B cell (primary cell): ENCODE results near the gene EPRS1. TPM values are rescaled to one million over a fixed set of nuclear protein-coding genes. Genes with fewer than 3 reads are reported as not detected.
A peak's percentile ranks its signal among the peaks of the same experiment; 100 is the strongest.

Source experiments
- ATAC-seq: fragments of 200-7000 bp; cut with Tn5 transposase; one replicate; pipeline ENCODE4 v1.10.0; 2021; ENCODE audit warnings: low read depth, mild to moderate bottlenecking, moderate number of reproducible peaks, moderate library complexity
- CTCF ChIA-PET: fragments of 350-600 bp; sonication (Branson Sonifier 250); formaldehyde crosslinking; loops from one replicate; lab custom pipeline; 2021; ENCODE audit warnings: antibody characterized with exemption, inconsistent platforms; lab: Charles Lee
- POLR2A ChIA-PET: fragments of 350-600 bp; sonication (Branson Sonifier 250); formaldehyde crosslinking; loops from one replicate; lab custom pipeline; 2021; ENCODE audit warnings: antibody characterized with exemption; lab: Charles Lee
- DNase-seq: peaks from one replicate; pipeline ENCODE4 v3.0.0; 2013
- H2AFZ ChIP-seq: 2 replicates; pipeline ENCODE4 v1.6.1; 2012; ENCODE audit warnings: mild to moderate bottlenecking, low read depth, low read length; ENCODE audit not compliant: insufficient read depth, poor library complexity, severe bottlenecking
- H3K27ac ChIP-seq, 2 donors: 1 replicate in 1 of 2; 2 replicates in 1 of 2; pipeline ENCODE4 v1.5.1; 2012 to 2013; ENCODE audit warnings: low read length in 2 of 2, mild to moderate bottlenecking in 2 of 2, moderate library complexity in 1 of 2
- H3K27me3 ChIP-seq, 4 experiments: fragments of 200-600 bp in 1 of 4; sonication (generic) in 1 of 4; replicated peaks in 1 of 4; 1 replicate in 2 of 4; 2 replicates in 2 of 4; pipeline versions ENCODE4 v1.6.1 to v1.7.0; 2013 to 2016; ENCODE audit warnings: low read length in 3 of 4, mild to moderate bottlenecking in 2 of 4, mixed read lengths in 1 of 4, moderate library complexity in 1 of 4; ENCODE audit not compliant: insufficient read depth in 4 of 4, control insufficient read depth in 3 of 4; ENCODE audit errors: control extremely low read depth in 1 of 4
- H3K36me3 ChIP-seq, 2 experiments: replicated peaks in 1 of 2; 1 replicate in 1 of 2; 2 replicates in 1 of 2; pipeline versions ENCODE4 v1.6.1 to v1.7.1; 2013; ENCODE audit warnings: low read length in 1 of 2; ENCODE audit not compliant: insufficient read depth in 2 of 2, control insufficient read depth in 1 of 2; ENCODE audit errors: control extremely low read depth in 1 of 2, extremely low read depth in 1 of 2
- H3K4me1 ChIP-seq, 2 donors: fragments of 200-600 bp in 1 of 2; sonication (generic) in 1 of 2; 1 replicate in 1 of 2; 2 replicates in 1 of 2; pipeline versions ENCODE4 v1.5.1 to v1.6.1; 2013 to 2017; ENCODE audit warnings: low read length in 2 of 2; ENCODE audit not compliant: control insufficient read depth in 2 of 2, insufficient read depth in 2 of 2
- H3K4me2 ChIP-seq: replicated peaks from 2 replicates; pipeline ENCODE3; 2012; ENCODE audit warnings: mild to moderate bottlenecking, low read depth, low read length; ENCODE audit not compliant: poor library complexity, severe bottlenecking
- H3K4me3 ChIP-seq, 5 experiments: fragments of 200-600 bp in 1 of 5; sonication (generic) in 1 of 5; 1 replicate in 3 of 5; 2 replicates in 2 of 5; pipeline versions ENCODE4 v1.5.1 to v1.7.0; 2011 to 2016; ENCODE audit warnings: low read length in 4 of 5, mild to moderate bottlenecking in 4 of 5, low read depth in 2 of 5, control low read depth in 1 of 5, moderate library complexity in 1 of 5; ENCODE audit not compliant: insufficient read depth in 1 of 5; ENCODE audit errors: control extremely low read depth in 1 of 5, extremely low read depth in 1 of 5
- H3K79me2 ChIP-seq: fragments of 200-600 bp; sonication (generic); one replicate; pipeline ENCODE4 v1.6.0; 2016; ENCODE audit warnings: low read length; ENCODE audit not compliant: control insufficient read depth, insufficient read depth
- H3K9ac ChIP-seq: fragments of 200-600 bp; sonication (generic); 2 replicates; pipeline ENCODE4 v1.6.1; 2017; ENCODE audit warnings: mild to moderate bottlenecking, low read length, moderate library complexity
- H3K9me3 ChIP-seq, 3 donors: one replicate each; pipeline versions ENCODE4 v1.6.1 to v1.7.1; 2013; ENCODE audit warnings: low read length in 2 of 3; ENCODE audit not compliant: control insufficient read depth in 2 of 3, insufficient read depth in 1 of 3; ENCODE audit errors: control extremely low read depth in 1 of 3
- H4K20me1 ChIP-seq: 2 replicates; pipeline ENCODE4 v1.6.0; 2012; ENCODE audit warnings: mild to moderate bottlenecking, low read length; ENCODE audit not compliant: insufficient read depth, control insufficient read depth, poor library complexity, severe bottlenecking
- H3K27ac Mint-ChIP-seq: one replicate; pipeline ENCODE4 v1.8.0; 2021; ENCODE audit warnings: mixed read lengths
- H3K27me3 Mint-ChIP-seq: one replicate; pipeline ENCODE4 v1.8.0; 2021; ENCODE audit warnings: mixed read lengths
- H3K4me1 Mint-ChIP-seq: one replicate; pipeline ENCODE4 v1.8.0; 2021; ENCODE audit warnings: mixed read lengths
- H3K4me3 Mint-ChIP-seq: one replicate; pipeline ENCODE4 v1.8.0; 2021; ENCODE audit warnings: mixed read lengths
- H3K9me3 Mint-ChIP-seq: one replicate; pipeline ENCODE4 v1.8.0; 2022; ENCODE audit warnings: mixed read lengths; ENCODE audit not compliant: insufficient read depth
- EZH2 ChIP-seq: IDR thresholded peaks from 2 replicates; pipeline ENCODE4 v1.6.1; 2012; ENCODE audit warnings: borderline replicate concordance, low read depth, mild to moderate bottlenecking, moderate library complexity, low read length; ENCODE audit not compliant: insufficient read depth, poor library complexity, severe bottlenecking
- WGBS: methylation state at CpG from one replicate; pipeline ENCODE4 v1.1.5; 2013; ENCODE audit warnings: missing lambda C conversion rate; ENCODE audit not compliant: insufficient coverage; 5-methylcytosine and 5-hydroxymethylcytosine counted together
- intact Hi-C: fragments of 100-400 bp; cut with micrococcal nuclease; formaldehyde crosslinking; loops from one replicate; pipeline ENCODE4 v1.10.0; 2022
- polyA plus RNA-seq: library from polyadenylated mRNA; depleted of rRNA; stranded (reverse); fragments of >200 nt; gene quantifications from 2 replicates; pipeline ENCODE4 v1.2.3, GENCODE V29; 2012
- total RNA-seq, 2 donors: library from RNA; stranded (reverse); fragments of 120-200 nt in 1 of 2; gene quantifications; 1 replicate in 1 of 2; 2 replicates in 1 of 2; pipeline versions ENCODE4 v1.2.3 to v1.2.4, GENCODE V29; 2013 to 2022
- TF ChIP-seq, protein P1 (sequence below): fragments of 200-600 bp; IDR thresholded peaks from one replicate; pipeline ENCODE4 v1.8.0; 2022; ENCODE audit warnings: antibody characterized with exemption, mild to moderate bottlenecking

Gene EPRS1
- total and polyA plus RNA-seq, 2 donors (not counting 1 experiment from before 2014, with no cell fraction given) = 17.3 to 61.7 TPM

- H3K79me2 ChIP-seq = peaks cover 60% of the 10 kb centered on the region
- no peaks in the 10 kb centered on the region for H3K27me3 Mint-ChIP-seq
- H3K9me3 Mint-ChIP-seq = no peaks in the 10 kb centered on the region
- H3K4me3 Mint-ChIP-seq = peak overlapping the region; percentile 90
- DNase-seq (peak; percentile 17), ATAC-seq (no peak)
- peak overlapping the region in 3 of 5 experiments; percentile 6 to 97 (median 94) for H3K4me3 ChIP-seq
- H3K27ac Mint-ChIP-seq = peak overlapping the region; percentile 90
- POLR2A ChIA-PET = interaction anchor here (0.6 kb wide), 2 partner anchors 44 to 1732 kb away, joined by 3 to 4 read pairs; no protein-coding TSS in a partner anchor
- H3K4me1 ChIP-seq = peaks cover 9 to 16% of the 10 kb centered on the region in 2 donors
- peak overlapping the region in 1 of 2 donors; percentile 83 for H3K27ac ChIP-seq
- intact Hi-C loops = loop anchor here (5.0 kb wide), 2 partner anchors 58 to 873 kb away; partner anchors contain the start of gene LYPLAL1
- H3K27me3 ChIP-seq = no peaks in the 10 kb centered on the region
- H3K4me1 Mint-ChIP-seq = peaks cover 27% of the 10 kb centered on the region
- TF ChIP-seq, protein P1, sequence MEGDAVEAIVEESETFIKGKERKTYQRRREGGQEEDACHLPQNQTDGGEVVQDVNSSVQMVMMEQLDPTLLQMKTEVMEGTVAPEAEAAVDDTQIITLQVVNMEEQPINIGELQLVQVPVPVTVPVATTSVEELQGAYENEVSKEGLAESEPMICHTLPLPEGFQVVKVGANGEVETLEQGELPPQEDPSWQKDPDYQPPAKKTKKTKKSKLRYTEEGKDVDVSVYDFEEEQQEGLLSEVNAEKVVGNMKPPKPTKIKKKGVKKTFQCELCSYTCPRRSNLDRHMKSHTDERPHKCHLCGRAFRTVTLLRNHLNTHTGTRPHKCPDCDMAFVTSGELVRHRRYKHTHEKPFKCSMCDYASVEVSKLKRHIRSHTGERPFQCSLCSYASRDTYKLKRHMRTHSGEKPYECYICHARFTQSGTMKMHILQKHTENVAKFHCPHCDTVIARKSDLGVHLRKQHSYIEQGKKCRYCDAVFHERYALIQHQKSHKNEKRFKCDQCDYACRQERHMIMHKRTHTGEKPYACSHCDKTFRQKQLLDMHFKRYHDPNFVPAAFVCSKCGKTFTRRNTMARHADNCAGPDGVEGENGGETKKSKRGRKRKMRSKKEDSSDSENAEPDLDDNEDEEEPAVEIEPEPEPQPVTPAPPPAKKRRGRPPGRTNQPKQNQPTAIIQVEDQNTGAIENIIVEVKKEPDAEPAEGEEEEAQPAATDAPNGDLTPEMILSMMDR = no peak
- TF ChIP-seq EZH2 = no peak
- peak overlapping the region; percentile 95 for H2AFZ ChIP-seq
- CTCF ChIA-PET = interaction anchor here (0.6 kb wide), 2 partner anchors 63 to 75 kb away, joined by 3 to 5 read pairs; no protein-coding TSS in a partner anchor
- no peaks in the 10 kb centered on the region for H3K9me3 ChIP-seq
- peak overlapping the region; percentile 92 for H3K9ac ChIP-seq
- H3K4me2 ChIP-seq = peak overlapping the region; percentile 79
- H3K36me3 ChIP-seq = peaks cover 1 to 10% of the 10 kb centered on the region in 2 experiments
- WGBS = 90% methylated on average over 1 of the region's 4 CpGs
- no peaks in the 10 kb centered on the region for H4K20me1 ChIP-seq
These were observed 1.5 kb downstream of the EPRS1 start for GRCh38 chr1:220044678-220045355.

DNA sequence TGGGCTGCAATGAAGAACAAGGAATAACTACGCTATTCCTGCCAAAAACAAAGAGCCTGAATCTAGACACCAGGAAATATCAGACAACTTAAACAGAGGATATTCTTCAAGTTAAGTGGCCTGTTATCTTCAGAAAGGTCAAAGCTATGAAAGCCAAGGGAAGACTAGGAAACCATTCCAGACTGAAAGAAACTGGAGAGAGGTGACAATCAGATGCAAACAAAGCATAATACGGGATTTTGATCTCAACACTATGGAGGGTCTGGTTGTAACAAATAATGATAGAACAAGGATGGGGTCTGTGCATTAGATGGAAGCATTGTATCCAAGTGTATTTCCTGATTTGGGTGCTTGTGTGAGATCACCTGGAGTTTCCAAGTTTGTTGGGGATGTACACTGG lies 2.7 kb downstream of the EPRS1 start:
- no peaks in the 10 kb centered on the region for H3K9me3 Mint-ChIP-seq
- no peak overlapping the region for H2AFZ ChIP-seq
- H3K27me3 ChIP-seq = no peaks in the 10 kb centered on the region
- H3K4me3 Mint-ChIP-seq = no peak overlapping the region
- peak overlapping the region; percentile 7 for H3K27ac Mint-ChIP-seq
- no peaks in the 10 kb centered on the region for H3K27me3 Mint-ChIP-seq
- intact Hi-C loops = no loop called here
- no peaks in the 10 kb centered on the region for H4K20me1 ChIP-seq
- DNase-seq (no peak), ATAC-seq (no peak)
- no peak overlapping the region for H3K4me2 ChIP-seq
- H3K27ac ChIP-seq = no peak overlapping the region
- peaks cover 9 to 16% of the 10 kb centered on the region in 2 donors for H3K4me1 ChIP-seq
- no CpG with 5 or more reads among the region's 2 CpGs for WGBS
- no peak overlapping the region for H3K9ac ChIP-seq
- H3K4me1 Mint-ChIP-seq = peaks cover 29% of the 10 kb centered on the region
- peaks cover 5 to 18% of the 10 kb centered on the region in 2 experiments for H3K36me3 ChIP-seq
- peaks cover 67% of the 10 kb centered on the region for H3K79me2 ChIP-seq
- H3K4me3 ChIP-seq = no peak overlapping the region
- ChIA-PET CTCF (no interaction called here), POLR2A (no interaction called here)
- no peaks in the 10 kb centered on the region for H3K9me3 ChIP-seq
- TF ChIP-seq, protein P1 = no peak
- TF ChIP-seq EZH2 = no peak
